Measurements from ENCODE around the gene CENPP.

CENPP gene

GRCh38 chr9:92483627-92484545 is 158.1 kb downstream of the CENPP start:
- Histone ChIP-seq H2AFZ (ENCODE audit: low read depth, low read length) (no peak overlapping the region), H3K4me3 (ENCODE audit: low read length) (no peak overlapping the region), H3K4me1 (ENCODE audit: insufficient read depth, low read length) (peaks cover 3% of the 10 kb centered on the region), H3K27me3 (ENCODE audit: insufficient read depth, low read length) (no peaks in the 10 kb centered on the region), H3K9me3 (ENCODE audit: low read length) (no peaks in the 10 kb centered on the region), H3K36me3 (ENCODE audit: insufficient read depth, low read length) (no peaks in the 10 kb centered on the region)

GRCh38 chr9:92484563-92484962 is 158.8 kb downstream of the CENPP start:
- Histone ChIP-seq H2AFZ (ENCODE audit: low read depth, low read length) (no peak overlapping the region), H3K4me1 (ENCODE audit: insufficient read depth, low read length) (peaks cover 3% of the 10 kb centered on the region), H3K27me3 (ENCODE audit: insufficient read depth, low read length) (no peaks in the 10 kb centered on the region), H3K9me3 (ENCODE audit: low read length) (no peaks in the 10 kb centered on the region), H3K4me3 (ENCODE audit: low read length) (no peak overlapping the region), H3K36me3 (ENCODE audit: insufficient read depth, low read length) (no peaks in the 10 kb centered on the region)

GRCh38 chr9:92486371-92486770 is 160.6 kb downstream of the CENPP start:
- Histone ChIP-seq H2AFZ (ENCODE audit: low read depth, low read length) (no peak overlapping the region), H3K4me3 (ENCODE audit: low read length) (no peak overlapping the region), H3K9me3 (ENCODE audit: low read length) (no peaks in the 10 kb centered on the region), H3K4me1 (ENCODE audit: insufficient read depth, low read length) (peaks cover under 1% of the 10 kb centered on the region), H3K36me3 (ENCODE audit: insufficient read depth, low read length) (no peaks in the 10 kb centered on the region), H3K27me3 (ENCODE audit: insufficient read depth, low read length) (no peaks in the 10 kb centered on the region)

GRCh38 chr9:92488681-92489550 is 163.2 kb downstream of the CENPP start:
- H3K27me3 ChIP-seq (ENCODE audit: insufficient read depth, low read length) = no peaks in the 10 kb centered on the region
- H3K4me3 ChIP-seq (ENCODE audit: low read length) = no peak overlapping the region
- H2AFZ ChIP-seq (ENCODE audit: low read depth, low read length) = no peak overlapping the region
- H3K36me3 ChIP-seq (ENCODE audit: insufficient read depth, low read length) = no peaks in the 10 kb centered on the region
- H3K9me3 ChIP-seq (ENCODE audit: low read length) = no peaks in the 10 kb centered on the region
- no peaks in the 10 kb centered on the region for H3K4me1 ChIP-seq (ENCODE audit: insufficient read depth, low read length)

- Histone ChIP-seq H3K4me3 (ENCODE audit: low read length) (no peak overlapping the region), H2AFZ (ENCODE audit: low read depth, low read length) (no peak overlapping the region), H3K4me1 (ENCODE audit: insufficient read depth, low read length) (no peaks in the 10 kb centered on the region), H3K9me3 (ENCODE audit: low read length) (no peaks in the 10 kb centered on the region), H3K27me3 (ENCODE audit: insufficient read depth, low read length) (no peaks in the 10 kb centered on the region), H3K36me3 (ENCODE audit: insufficient read depth, low read length) (no peaks in the 10 kb centered on the region)
These were observed 167.1 kb downstream of the CENPP start for GRCh38 chr9:92492781-92493401.

GRCh38 chr9:92493749-92494387 is 168.1 kb downstream of the CENPP start:
- Histone ChIP-seq H3K36me3 (ENCODE audit: insufficient read depth, low read length) (no peaks in the 10 kb centered on the region), H3K27me3 (ENCODE audit: insufficient read depth, low read length) (no peaks in the 10 kb centered on the region), H3K9me3 (ENCODE audit: low read length) (no peaks in the 10 kb centered on the region), H2AFZ (ENCODE audit: low read depth, low read length) (no peak overlapping the region), H3K4me1 (ENCODE audit: insufficient read depth, low read length) (peaks cover 2% of the 10 kb centered on the region), H3K4me3 (ENCODE audit: low read length) (no peak overlapping the region)

GRCh38 chr9:92494856-92495255 is 169.1 kb downstream of the CENPP start:
- H2AFZ ChIP-seq (ENCODE audit: low read depth, low read length) = no peak overlapping the region
- H3K9me3 ChIP-seq (ENCODE audit: low read length) = no peaks in the 10 kb centered on the region
- no peak overlapping the region for H3K4me3 ChIP-seq (ENCODE audit: low read length)
- H3K36me3 ChIP-seq (ENCODE audit: insufficient read depth, low read length) = no peaks in the 10 kb centered on the region
- H3K4me1 ChIP-seq (ENCODE audit: insufficient read depth, low read length) = peaks cover 9% of the 10 kb centered on the region
- no peaks in the 10 kb centered on the region for H3K27me3 ChIP-seq (ENCODE audit: insufficient read depth, low read length)

GRCh38 chr9:92496396-92497176 is 170.8 kb downstream of the CENPP start:
- Histone ChIP-seq H2AFZ (ENCODE audit: low read depth, low read length) (no peak overlapping the region), H3K9me3 (ENCODE audit: low read length) (no peaks in the 10 kb centered on the region), H3K4me3 (ENCODE audit: low read length) (no peak overlapping the region)

GRCh38 chr9:92499701-92500100 is 173.9 kb downstream of the CENPP start:
- Histone ChIP-seq H3K4me3 (ENCODE audit: low read length) (no peak overlapping the region), H3K9me3 (ENCODE audit: low read length) (no peaks in the 10 kb centered on the region), H3K4me1 (ENCODE audit: insufficient read depth, low read length) (peaks cover 9% of the 10 kb centered on the region), H3K36me3 (ENCODE audit: insufficient read depth, low read length) (no peaks in the 10 kb centered on the region), H3K27me3 (ENCODE audit: insufficient read depth, low read length) (no peaks in the 10 kb centered on the region), H2AFZ (ENCODE audit: low read depth, low read length) (no peak overlapping the region)

More at GRCh38 chr9:92496396-92497176, 170.8 kb downstream of the CENPP start:
- Histone ChIP-seq H3K27me3 (ENCODE audit: insufficient read depth, low read length) (no peaks in the 10 kb centered on the region), H3K4me1 (ENCODE audit: insufficient read depth, low read length) (peaks cover 9% of the 10 kb centered on the region), H3K36me3 (ENCODE audit: insufficient read depth, low read length) (no peaks in the 10 kb centered on the region)

- H3K4me1 ChIP-seq (ENCODE audit: insufficient read depth, low read length) = peaks cover 9% of the 10 kb centered on the region
- no peaks in the 10 kb centered on the region for H3K27me3 ChIP-seq (ENCODE audit: insufficient read depth, low read length)
- H3K36me3 ChIP-seq (ENCODE audit: insufficient read depth, low read length) = no peaks in the 10 kb centered on the region
- no peak overlapping the region for H3K4me3 ChIP-seq (ENCODE audit: low read length)
- no peaks in the 10 kb centered on the region for H3K9me3 ChIP-seq (ENCODE audit: low read length)
- no peak overlapping the region for H2AFZ ChIP-seq (ENCODE audit: low read depth, low read length)
These were observed 175.0 kb downstream of the CENPP start for GRCh38 chr9:92500725-92501124.

GRCh38 chr9:92501671-92502393 is 176.1 kb downstream of the CENPP start:
- Histone ChIP-seq H3K4me1 (ENCODE audit: insufficient read depth, low read length) (peaks cover 9% of the 10 kb centered on the region), H3K36me3 (ENCODE audit: insufficient read depth, low read length) (no peaks in the 10 kb centered on the region), H3K9me3 (ENCODE audit: low read length) (no peaks in the 10 kb centered on the region), H3K27me3 (ENCODE audit: insufficient read depth, low read length) (no peaks in the 10 kb centered on the region), H3K4me3 (ENCODE audit: low read length) (no peak overlapping the region), H2AFZ (ENCODE audit: low read depth, low read length) (no peak overlapping the region)
